HG03520 (cell line): Measurements from ENCODE around the gene LYST.

ENCODE experiments used
- ATAC-seq: cut with Tn5 transposase; IDR thresholded peaks from one replicate; pipeline ENCODE4 v1.9.1; 2021; ENCODE audit warnings: mild to moderate bottlenecking, moderate library complexity; ENCODE audit not compliant: unreplicated experiment

LYST gene

DNA sequence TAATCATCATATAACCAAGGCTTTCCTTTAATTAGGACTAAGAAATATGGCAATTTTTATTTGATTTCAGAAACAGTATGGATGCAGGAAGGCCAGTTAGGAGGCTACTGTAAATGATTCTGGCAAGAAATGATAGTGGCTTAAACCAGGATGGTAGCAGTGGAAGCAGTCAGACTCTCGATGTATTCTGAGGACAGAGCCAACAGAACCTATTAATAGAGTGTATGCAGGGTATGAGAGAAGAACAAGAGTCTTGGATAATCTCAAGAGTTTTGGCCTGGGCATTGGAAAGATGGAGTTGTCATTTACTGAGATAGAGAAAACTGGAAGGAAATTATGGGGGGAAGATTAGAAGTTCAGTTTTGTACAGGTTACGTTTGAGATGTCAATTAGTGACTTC, 143.8 kb downstream of the LYST start:
- no peak for ATAC-seq

DNA sequence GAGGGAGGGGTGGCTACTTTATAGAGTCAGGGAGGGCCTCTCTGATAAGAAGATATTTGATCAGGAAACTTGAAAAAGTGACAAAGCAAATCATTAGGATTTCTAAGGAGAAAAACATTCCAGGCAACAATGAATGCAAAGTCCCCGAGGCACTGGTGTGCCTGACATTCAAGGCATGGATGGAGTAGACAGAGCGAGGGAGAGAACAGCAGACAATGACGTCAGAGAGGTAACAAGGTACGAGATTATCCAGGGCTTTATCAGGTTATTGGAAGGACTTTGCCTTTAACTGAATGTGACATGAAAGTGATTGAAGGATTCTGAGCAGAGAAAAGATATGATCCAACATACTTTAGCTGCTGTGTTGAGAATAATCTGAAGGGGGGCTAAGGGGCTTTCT, 144.7 kb downstream of the LYST start:
- no peak for ATAC-seq

DNA sequence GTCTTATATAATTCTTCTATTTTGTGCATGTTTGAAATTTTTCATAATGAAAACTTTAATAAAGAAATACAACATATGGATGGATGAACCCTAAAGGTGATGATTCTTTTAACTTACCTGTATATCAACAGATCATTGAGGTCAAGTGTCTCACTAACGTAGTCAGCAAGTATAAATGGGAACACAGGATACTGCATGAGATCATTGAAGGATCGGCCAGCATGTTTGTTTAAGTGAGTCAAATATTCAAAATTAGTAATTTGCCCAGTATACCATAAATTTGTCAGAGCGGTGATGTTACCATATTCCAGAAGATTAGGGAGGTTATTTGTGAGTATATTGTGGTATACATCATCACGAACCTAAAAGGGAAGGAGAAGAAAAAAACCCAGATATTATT, 146.2 kb downstream of the LYST start:
- no peak for ATAC-seq

GRCh38 chr1:235714205-235714897, 152.4 kb downstream of the LYST start:
- ATAC-seq, result no peak

DNA sequence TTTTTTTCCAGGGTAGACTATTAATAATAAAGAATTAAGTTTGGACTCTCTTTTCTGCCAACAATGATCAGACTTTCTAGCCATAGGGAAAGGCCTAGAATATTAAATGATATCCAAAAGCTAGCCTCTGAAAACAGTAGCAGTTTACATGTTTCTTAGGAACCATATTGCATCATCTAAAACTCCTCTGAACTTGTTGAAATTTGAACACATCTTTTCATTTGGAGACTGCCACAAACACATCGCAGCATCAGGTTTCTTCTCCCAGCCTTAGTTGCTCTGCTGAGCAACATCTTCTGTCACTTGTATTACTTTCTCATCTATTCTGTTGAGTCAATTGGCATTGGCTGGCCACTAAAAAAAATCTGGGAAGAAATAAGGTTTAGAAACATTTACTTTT, 153.9 kb downstream of the LYST start:
- ATAC-seq, result no peak

- ATAC-seq, result no peak
Observed at GRCh38 chr1:235710687-235711086, 156.0 kb downstream of the LYST start.

DNA sequence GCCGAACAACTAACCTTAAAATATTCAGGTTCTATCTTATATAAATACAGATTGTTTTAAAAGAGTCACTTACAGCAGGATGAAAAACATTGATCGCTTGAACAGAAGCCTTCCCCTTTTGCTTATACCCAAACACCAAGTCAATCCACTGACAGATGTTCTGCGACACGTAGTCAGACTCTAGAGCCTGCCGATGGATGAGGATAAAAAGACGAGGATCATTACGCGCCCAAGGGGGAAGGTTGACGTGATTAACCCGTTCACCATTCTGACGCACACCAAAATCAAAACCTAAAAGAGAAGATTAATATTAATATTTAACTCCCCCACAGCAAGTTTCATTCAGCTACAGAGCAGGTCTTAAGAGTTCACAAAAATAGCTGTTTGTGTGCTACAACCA, 157.7 kb downstream of the LYST start:
- no peak for ATAC-seq

- ATAC-seq, result no peak
Observed at GRCh38 chr1:235708390-235708962, 158.2 kb downstream of the LYST start.

GRCh38 chr1:235703506-235703905, 163.2 kb downstream of the LYST start:
- ATAC-seq, result no peak

DNA sequence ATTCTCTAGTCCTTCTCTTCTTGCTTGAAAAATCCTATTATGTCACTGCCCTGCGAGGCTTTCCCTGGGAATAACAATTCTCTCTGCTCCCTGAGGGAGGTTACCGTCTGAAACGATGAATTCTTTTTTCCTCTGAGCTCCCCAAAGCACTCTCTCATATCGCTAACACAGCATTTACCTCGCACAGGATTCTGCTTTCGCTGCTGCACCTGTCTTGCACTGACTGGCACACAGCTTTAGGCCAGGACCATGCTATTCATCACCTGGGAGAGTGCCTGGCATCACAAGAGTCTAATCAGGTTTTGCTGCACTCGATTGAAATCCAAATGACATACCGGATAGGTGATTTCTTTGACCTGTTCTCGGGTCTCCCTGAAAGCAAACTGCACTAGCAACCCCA, 164.3 kb downstream of the LYST start:
- ATAC-seq, result no peak

GRCh38 chr1:235697508-235697907, 169.2 kb downstream of the LYST start:
- no peak for ATAC-seq

DNA sequence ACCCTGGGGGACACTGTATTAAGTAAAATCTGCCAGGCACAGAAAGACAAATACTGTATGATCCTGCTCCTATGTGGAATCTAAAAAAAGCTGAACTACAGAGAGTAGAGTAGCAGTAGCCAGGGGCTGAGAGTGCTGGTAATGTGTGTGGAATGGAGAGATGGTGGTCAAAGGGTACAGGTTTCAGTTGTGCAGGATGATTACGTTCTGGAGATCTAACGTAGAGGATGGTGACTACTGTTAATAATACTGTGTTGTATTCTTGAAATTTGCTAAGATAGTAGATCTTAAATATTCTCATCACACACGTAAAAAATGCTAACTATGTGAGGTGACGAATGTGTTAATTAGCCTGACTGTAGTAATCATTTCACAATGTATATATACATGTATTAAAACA, 177.3 kb downstream of the LYST start:
- no peak for ATAC-seq

DNA sequence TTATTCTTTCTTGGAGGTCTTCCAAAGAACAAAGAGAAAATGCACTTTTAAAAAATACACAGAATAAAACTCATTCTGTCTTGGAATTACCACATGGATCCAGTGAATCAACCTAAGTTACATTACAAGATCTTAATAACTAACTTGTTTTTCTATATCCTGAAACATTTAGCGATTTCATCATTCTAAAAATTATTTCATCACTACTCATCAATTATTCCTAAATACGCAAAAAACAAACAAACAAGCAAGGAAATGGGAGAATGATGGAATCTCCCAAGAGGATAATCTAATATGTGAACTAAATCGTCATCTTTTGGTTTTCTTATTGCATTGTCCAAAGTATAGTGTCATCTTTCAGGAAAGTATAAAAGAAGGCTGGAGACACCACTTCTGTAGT, 178.6 kb downstream of the LYST start:
- no peak for ATAC-seq

DNA sequence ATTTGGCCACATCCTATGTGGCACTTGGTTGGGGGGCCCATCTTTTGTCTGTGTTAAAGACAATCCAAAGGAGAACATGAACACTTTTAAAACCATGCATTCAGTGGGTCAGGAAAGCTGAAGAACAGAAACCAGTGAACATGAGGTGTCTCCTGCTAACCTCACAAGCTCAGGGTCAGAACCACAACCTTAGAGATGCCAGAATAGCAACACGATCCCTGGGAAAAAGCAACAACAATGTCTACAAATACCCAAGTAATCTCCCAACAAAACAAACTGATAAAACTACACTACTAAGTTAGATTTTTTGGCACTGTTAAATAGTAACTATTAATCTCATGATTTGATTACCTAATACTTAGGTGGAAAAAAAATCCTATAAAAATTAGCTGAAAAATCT, 183.1 kb downstream of the LYST start:
- ATAC-seq, result no peak

DNA sequence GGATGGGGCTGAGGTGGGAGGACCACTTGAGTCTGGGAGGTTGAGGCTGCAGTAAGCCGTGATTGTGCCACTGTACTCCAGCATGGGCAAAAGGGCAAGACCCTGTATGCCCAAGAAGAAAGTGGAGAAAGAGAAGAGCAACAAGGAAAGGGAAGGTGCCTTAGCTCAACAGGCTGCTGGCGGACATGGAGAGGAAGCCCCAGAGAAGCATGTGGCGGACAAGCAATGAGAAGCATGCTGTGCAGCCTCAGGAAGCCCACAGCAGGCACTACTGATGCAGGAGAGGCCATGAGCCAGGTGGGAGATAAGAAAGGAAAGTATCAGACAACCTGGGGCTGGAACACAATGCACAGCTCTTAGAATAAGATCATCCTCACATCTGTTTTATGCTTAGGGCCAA, 184.5 kb downstream of the LYST start:
- no peak for ATAC-seq

DNA sequence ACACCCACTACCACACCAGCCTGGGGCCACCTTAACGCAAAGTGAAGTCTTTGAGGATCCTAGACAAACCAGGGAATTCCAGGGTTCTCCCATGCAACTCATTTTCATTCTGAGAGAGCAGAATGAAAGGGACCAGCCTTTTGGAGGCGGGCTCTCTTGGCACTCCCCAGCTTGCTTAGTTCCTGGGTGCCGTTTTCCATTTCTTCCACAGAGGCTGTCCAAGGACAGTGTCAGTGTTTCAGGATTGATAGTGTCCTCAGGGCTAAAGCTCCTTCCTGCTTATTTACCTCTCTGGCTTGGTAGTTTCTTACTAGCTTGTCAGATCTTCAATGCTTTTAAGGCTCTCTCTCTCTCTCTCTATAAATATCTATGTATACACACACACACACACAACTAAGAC, 187.1 kb downstream of the LYST start:
- ATAC-seq, result no peak

- no peak for ATAC-seq
Observed at GRCh38 chr1:235679005-235679404, 187.7 kb downstream of the LYST start.

GRCh38 chr1:235675152-235675890, 191.4 kb downstream of the LYST start:
- ATAC-seq, result no peak

GRCh38 chr1:235673981-235674380, 192.7 kb downstream of the LYST start:
- ATAC-seq, result no peak

GRCh38 chr1:235671992-235672391, 194.7 kb downstream of the LYST start:
- no peak for ATAC-seq

GRCh38 chr1:235670157-235670776, 196.4 kb downstream of the LYST start:
- no peak for ATAC-seq

- no peak for ATAC-seq
Observed at GRCh38 chr1:235669277-235669676, 197.4 kb downstream of the LYST start.
